Activated CD8-positive, alpha-beta T cell treated with anti-CD3 and anti-CD28 coated beads for 36 hours (primary cell): Measurements from ENCODE around the gene COA3. TPM values are rescaled to one million over a fixed set of nuclear protein-coding genes. Genes with fewer than 3 reads are reported as not detected.
A peak's percentile ranks its signal among the peaks of the same experiment; 100 is the strongest.

Experiments
- ATAC-seq: fragments of 200-7000 bp; cut with Tn5 transposase; one replicate; pipeline ENCODE4 v1.10.0; 2021; ENCODE audit warnings: mild to moderate bottlenecking, moderate library complexity
- CTCF ChIA-PET: fragments of 350-600 bp; sonication (Branson Sonifier 250); formaldehyde crosslinking; loops from one replicate; lab custom pipeline; 2021; ENCODE audit warnings: antibody characterized with exemption; lab: Charles Lee
- POLR2A ChIA-PET: fragments of 350-600 bp; sonication (Branson Sonifier 250); formaldehyde crosslinking; loops from one replicate; lab custom pipeline; 2021; ENCODE audit warnings: antibody characterized with exemption; lab: Charles Lee
- DNase-seq: peaks from one replicate; pipeline ENCODE4 v3.0.0-alpha.2; 2020
- H3K27ac Mint-ChIP-seq: one replicate; pipeline ENCODE4 v1.8.0; 2021; ENCODE audit warnings: mild to moderate bottlenecking, mixed read lengths
- H3K27me3 Mint-ChIP-seq: one replicate; pipeline ENCODE4 v1.8.0; 2021; ENCODE audit warnings: mixed read lengths
- H3K36me3 Mint-ChIP-seq: one replicate; pipeline ENCODE4 v1.8.0; 2021; ENCODE audit warnings: low read depth, mixed read lengths
- H3K4me1 Mint-ChIP-seq: one replicate; pipeline ENCODE4 v1.8.0; 2021; ENCODE audit warnings: low read depth, mixed read lengths
- H3K4me3 Mint-ChIP-seq: one replicate; pipeline ENCODE4 v1.8.0; 2021; ENCODE audit warnings: mild to moderate bottlenecking, moderate library complexity, mixed read lengths
- H3K9me3 Mint-ChIP-seq: one replicate; pipeline ENCODE4 v1.8.0; 2021; ENCODE audit warnings: mixed read lengths
- intact Hi-C: fragments of 100-400 bp; cut with micrococcal nuclease; formaldehyde crosslinking; loops from one replicate; pipeline ENCODE4 v1.10.0; 2022
- total RNA-seq, 2 experiments: library from RNA; stranded (reverse); gene quantifications; one replicate each; pipeline ENCODE4 v1.2.3, GENCODE V29; 2021
- TF ChIP-seq, protein P1 (sequence below): fragments of 200-600 bp; IDR thresholded peaks from one replicate; pipeline ENCODE4 v1.8.0; 2022; ENCODE audit warnings: antibody characterized with exemption, mild to moderate bottlenecking

Gene COA3
- total RNA-seq, 2 experiments from 2014 or later = 24.9 to 27.9 TPM

DNA sequence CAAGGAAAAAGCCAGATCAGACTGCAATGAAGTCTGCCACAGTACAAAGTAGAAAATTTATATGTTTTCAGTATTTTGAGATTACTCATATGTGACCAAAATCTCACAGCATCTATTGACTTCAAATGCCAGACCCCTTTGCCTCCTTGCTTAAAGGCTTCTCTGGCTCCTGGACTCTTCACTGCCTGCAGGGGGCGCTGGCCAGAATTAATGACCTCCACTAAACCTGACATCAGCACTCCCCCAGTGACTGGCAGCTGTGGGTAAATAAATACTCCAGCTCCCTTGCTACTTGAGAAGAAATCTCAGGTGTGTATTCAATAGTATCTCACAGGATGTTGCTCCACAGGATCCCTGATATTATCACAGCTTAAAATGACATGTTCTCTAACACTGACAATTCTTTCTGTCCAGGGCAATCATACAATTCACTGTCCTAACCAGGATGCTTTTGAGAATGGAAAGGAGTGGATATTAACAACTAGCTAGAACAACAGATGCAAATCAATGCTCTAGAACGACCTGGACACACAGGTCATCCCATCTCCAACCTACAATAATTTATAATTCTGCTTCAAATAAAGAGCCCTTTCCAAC, 21.5 kb upstream of the COA3 start:
- ATAC-seq (peak; percentile 50), DNase-seq (peak; percentile 90)
- H3K36me3 Mint-ChIP-seq = peaks cover 44% of the 10 kb centered on the region
- H3K4me1 Mint-ChIP-seq = peaks cover 34% of the 10 kb centered on the region
- no peaks in the 10 kb centered on the region for H3K9me3 Mint-ChIP-seq
- no peak overlapping the region for H3K4me3 Mint-ChIP-seq
- TF ChIP-seq, protein P1, sequence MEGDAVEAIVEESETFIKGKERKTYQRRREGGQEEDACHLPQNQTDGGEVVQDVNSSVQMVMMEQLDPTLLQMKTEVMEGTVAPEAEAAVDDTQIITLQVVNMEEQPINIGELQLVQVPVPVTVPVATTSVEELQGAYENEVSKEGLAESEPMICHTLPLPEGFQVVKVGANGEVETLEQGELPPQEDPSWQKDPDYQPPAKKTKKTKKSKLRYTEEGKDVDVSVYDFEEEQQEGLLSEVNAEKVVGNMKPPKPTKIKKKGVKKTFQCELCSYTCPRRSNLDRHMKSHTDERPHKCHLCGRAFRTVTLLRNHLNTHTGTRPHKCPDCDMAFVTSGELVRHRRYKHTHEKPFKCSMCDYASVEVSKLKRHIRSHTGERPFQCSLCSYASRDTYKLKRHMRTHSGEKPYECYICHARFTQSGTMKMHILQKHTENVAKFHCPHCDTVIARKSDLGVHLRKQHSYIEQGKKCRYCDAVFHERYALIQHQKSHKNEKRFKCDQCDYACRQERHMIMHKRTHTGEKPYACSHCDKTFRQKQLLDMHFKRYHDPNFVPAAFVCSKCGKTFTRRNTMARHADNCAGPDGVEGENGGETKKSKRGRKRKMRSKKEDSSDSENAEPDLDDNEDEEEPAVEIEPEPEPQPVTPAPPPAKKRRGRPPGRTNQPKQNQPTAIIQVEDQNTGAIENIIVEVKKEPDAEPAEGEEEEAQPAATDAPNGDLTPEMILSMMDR = peak; percentile 82
- intact Hi-C loops = no loop called here
- H3K27ac Mint-ChIP-seq = peak overlapping the region; percentile 41
- POLR2A ChIA-PET = interaction anchor here (1.1 to 1.4 kb wide), 3 partner anchors 14 to 31 kb away, joined by 3 to 4 read pairs (median 3); partner anchors contain the start of gene AOC2
- CTCF ChIA-PET = interaction anchor here (0.5 to 5.1 kb wide), 28 partner anchors 8 to 250 kb away, joined by 3 to 36 read pairs (median 4); partner anchors contain the start of genes CNTD1, COA3, PSME3 and RPL27
- no peaks in the 10 kb centered on the region for H3K27me3 Mint-ChIP-seq

DNA sequence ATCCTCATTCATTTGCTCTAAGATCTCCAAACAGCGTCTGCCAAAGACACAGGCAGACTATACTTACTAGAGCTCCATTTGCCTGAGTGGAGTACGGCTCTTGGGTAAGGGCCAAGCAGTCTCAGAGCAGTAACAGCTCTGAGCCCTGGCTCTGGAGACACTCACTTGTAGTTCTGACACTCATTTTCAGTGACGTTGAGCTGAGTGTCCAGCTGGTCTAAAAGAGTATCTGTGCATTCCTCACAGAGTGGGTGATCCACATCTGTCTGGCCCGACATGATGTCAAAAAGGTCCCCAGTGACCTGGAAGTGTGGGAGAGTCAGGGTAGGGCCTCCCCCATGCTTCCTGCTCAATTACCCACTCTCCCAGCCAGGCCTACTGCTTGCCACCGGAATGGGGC, 19.9 kb upstream of the COA3 start:
- Mint-ChIP-seq H3K4me1 (peaks cover 24% of the 10 kb centered on the region), H3K27me3 (no peaks in the 10 kb centered on the region), H3K4me3 (no peak overlapping the region), H3K36me3 (peaks cover 52% of the 10 kb centered on the region), H3K9me3 (no peaks in the 10 kb centered on the region), H3K27ac (no peak overlapping the region)
- ChIA-PET POLR2A (interaction anchor here (1.0 to 1.4 kb wide), 5 partner anchors 14 to 549 kb away, joined by 3 to 10 read pairs (median 3); partner anchors contain the start of gene PSME3), CTCF (interaction anchor here (0.7 to 5.1 kb wide), 8 partner anchors 13 to 134 kb away, joined by 3 to 36 read pairs (median 5); partner anchors contain the start of gene VPS25)
- TF ChIP-seq, protein P1 = no peak
- no peak for DNase-seq
- ATAC-seq = no peak
- intact Hi-C loops = no loop called here

DNA sequence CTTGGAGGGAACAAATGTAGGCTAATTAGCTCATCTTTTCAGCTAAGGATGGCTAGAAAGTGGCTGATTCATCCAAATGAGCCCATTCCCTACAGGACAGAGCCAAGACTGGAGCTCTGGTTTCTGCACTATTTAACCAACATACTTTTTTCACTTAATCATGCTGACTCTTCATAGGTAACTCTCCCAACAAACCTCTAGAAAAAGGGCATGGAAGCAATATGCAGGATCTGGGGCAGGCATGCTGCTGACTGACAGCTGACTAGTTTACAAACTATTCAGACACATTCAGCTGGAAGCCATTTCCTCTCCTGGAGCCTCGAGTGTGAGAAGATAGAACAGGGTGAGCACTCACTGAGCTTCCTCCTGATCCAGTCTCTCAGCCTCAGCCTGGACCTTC, 19.4 kb upstream of the COA3 start:
- TF ChIP-seq, protein P1 = no peak
- CTCF ChIA-PET = interaction anchor here (0.7 to 5.1 kb wide), 9 partner anchors 12 to 134 kb away, joined by 3 to 36 read pairs (median 5); partner anchors contain the start of gene VPS25
- POLR2A ChIA-PET = interaction anchor here (0.8 to 1.3 kb wide), 4 partner anchors 11 to 44 kb away, joined by 3 to 10 read pairs (median 3); partner anchors contain the start of gene PSME3
- ATAC-seq (no peak), DNase-seq (no peak)
- Mint-ChIP-seq H3K27me3 (no peaks in the 10 kb centered on the region), H3K4me3 (no peak overlapping the region), H3K9me3 (no peaks in the 10 kb centered on the region), H3K36me3 (peaks cover 52% of the 10 kb centered on the region), H3K27ac (no peak overlapping the region), H3K4me1 (peaks cover 23% of the 10 kb centered on the region)
- intact Hi-C loops = no loop called here

DNA sequence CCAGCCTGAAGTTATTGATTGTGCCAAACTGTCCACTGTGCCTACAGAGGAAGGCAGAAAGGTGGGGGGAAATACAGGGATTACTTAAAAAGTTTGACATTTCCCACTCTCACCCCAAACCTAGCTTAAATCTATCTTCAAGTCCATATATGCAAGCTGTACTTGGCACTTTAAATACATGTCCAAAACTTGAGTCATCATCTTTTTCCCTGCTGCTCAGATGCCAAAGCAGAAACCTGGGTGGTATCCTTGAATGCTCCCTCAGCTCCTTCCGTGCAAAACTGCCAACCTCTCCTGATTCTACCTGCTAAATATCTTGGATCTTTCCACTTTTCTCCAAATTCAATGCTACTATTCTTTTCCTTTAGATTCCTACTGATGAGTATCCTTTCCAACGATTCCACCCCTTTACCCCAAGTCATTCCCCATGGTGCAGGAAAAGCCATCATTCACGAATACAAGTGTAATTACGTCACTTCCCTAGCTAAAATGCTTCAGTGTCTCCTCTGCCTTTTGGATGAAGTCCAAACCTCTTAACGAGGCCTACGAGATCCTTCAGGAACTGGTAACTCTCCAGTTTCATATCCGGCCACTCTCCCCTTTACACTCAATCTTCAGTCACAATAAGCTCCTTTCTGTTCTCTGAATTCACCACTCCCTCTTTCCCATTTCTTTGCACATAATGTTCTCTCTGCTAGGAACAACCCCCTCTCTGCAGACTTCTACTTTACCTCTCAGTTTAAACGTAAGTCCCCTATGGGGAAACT, 16.3 kb upstream of the COA3 start:
- no peak for DNase-seq
- TF ChIP-seq, protein P1 = no peak
- H3K36me3 Mint-ChIP-seq = peaks cover 49% of the 10 kb centered on the region

More for the DNA sequence above, 16.3 kb upstream of the COA3 start:
- H3K27ac Mint-ChIP-seq = no peak overlapping the region
- ATAC-seq = no peak
- peaks cover 4% of the 10 kb centered on the region for H3K4me1 Mint-ChIP-seq
- no peaks in the 10 kb centered on the region for H3K9me3 Mint-ChIP-seq
- ChIA-PET CTCF (interaction anchor here (0.9 to 2.5 kb wide), 5 partner anchors 9 to 183 kb away, joined by 3 to 13 read pairs (median 5); partner anchors contain the start of genes BECN1 and RPL27), POLR2A (interaction anchor here (1.0 to 1.6 kb wide), 3 partner anchors 8 to 30 kb away, joined by 3 to 4 read pairs (median 4); partner anchors contain the start of genes CNTD1 and COA3)
- H3K27me3 Mint-ChIP-seq = no peaks in the 10 kb centered on the region
- intact Hi-C loops = no loop called here
- H3K4me3 Mint-ChIP-seq = no peak overlapping the region
